Sigmoid colon (tissue), 7 donors: ENCODE measurements around the gene DNAH9. TPM values are rescaled to one million over a fixed set of nuclear protein-coding genes. Genes with fewer than 3 reads are reported as not detected.

ENCODE experiments used
- DNase-seq: peaks from one replicate; pipeline ENCODE4 v3.0.0-alpha.2; 2019
- H3K27ac ChIP-seq, 4 donors: fragments of 200-600 bp; sonication (generic); one replicate each; pipeline ENCODE4 v1.5.1; 2016 to 2019; ENCODE audit warnings: mild to moderate bottlenecking in 1 of 4
- H3K27me3 ChIP-seq, 3 donors: fragments of 200-600 bp; sonication (generic); one replicate each; pipeline ENCODE4 v1.5.1; 2019; ENCODE audit warnings: mild to moderate bottlenecking in 1 of 3
- H3K36me3 ChIP-seq, 4 donors: fragments of 200-600 bp; sonication (generic); one replicate each; pipeline ENCODE4 v1.5.1; 2016 to 2019
- H3K4me1 ChIP-seq, 4 donors: fragments of 200-600 bp; sonication (generic); one replicate each; pipeline ENCODE4 v1.5.1; 2017 to 2019
- H3K4me3 ChIP-seq, 4 donors: fragments of 200-600 bp; sonication (generic); one replicate each; pipeline ENCODE4 v1.5.1; 2017 to 2019; ENCODE audit warnings: mild to moderate bottlenecking in 2 of 4, moderate library complexity in 1 of 4
- H3K9me3 ChIP-seq, 4 donors: fragments of 200-600 bp in 3 of 4; sonication (generic) in 3 of 4; one replicate each; pipeline versions ENCODE4 v1.5.1 to v1.6.1; 2013 to 2019
- EP300 ChIP-seq, 4 donors: sonication (generic); formaldehyde crosslinking; IDR thresholded peaks; one replicate each; pipeline ENCODE4 v1.6.1; 2017; ENCODE audit warnings: antibody characterized with exemption in 4 of 4
- POLR2A ChIP-seq, 2 donors: fragments of 450-650 bp; IDR thresholded peaks; one replicate each; pipeline ENCODE4 v1.6.1; 2016; ENCODE audit warnings: antibody characterized with exemption in 2 of 2, mild to moderate bottlenecking in 2 of 2, moderate library complexity in 2 of 2
- POLR2AphosphoS5 ChIP-seq, 4 donors: sonication (generic); formaldehyde crosslinking; IDR thresholded peaks; one replicate each; pipeline ENCODE4 v1.6.1; 2017; ENCODE audit warnings: antibody characterized with exemption in 4 of 4
- WGBS, 2 donors: extraction: QIAGEN DNeasy Blood & Tissue Kit; methylation state at CpG; one replicate each; pipeline ENCODE4 v1.1.7; 2013; 5-methylcytosine and 5-hydroxymethylcytosine counted together
- intact Hi-C: fragments of 100-400 bp; cut with DNase I; formaldehyde crosslinking; loops from one replicate; pipeline ENCODE4 v1.15.1; 2023
- polyA plus RNA-seq, 3 donors: library from polyadenylated mRNA; stranded (reverse); fragments of 200-250 nt; gene quantifications; one replicate each; pipeline ENCODE4 v1.2.3, GENCODE V29; 2013
- total RNA-seq, 4 donors: library from RNA; depleted of rRNA; stranded (reverse); fragments of >200 nt; gene quantifications; one replicate each; pipeline ENCODE4 v1.1.0, GENCODE V29; 2016
- TF ChIP-seq, protein P1 (sequence below), 4 experiments: fragments of 450-650 bp in 3 of 4; fragments of 200-600 bp in 1 of 4; IDR thresholded peaks; one replicate each; pipeline ENCODE4 v1.5.1; 2016 to 2019; ENCODE audit warnings: antibody characterized with exemption in 4 of 4, mild to moderate bottlenecking in 3 of 4, moderate library complexity in 2 of 4
- donor health status: healthy with polysubstance abuse.
- donor health status: Bipolar disorder and iron deficiency.
- donor health status: healthy.

DNAH9 gene
- total and polyA plus RNA-seq, 7 donors = under 0.01 to 3.0 (median 0.27) TPM; not detected in 2

DNA sequence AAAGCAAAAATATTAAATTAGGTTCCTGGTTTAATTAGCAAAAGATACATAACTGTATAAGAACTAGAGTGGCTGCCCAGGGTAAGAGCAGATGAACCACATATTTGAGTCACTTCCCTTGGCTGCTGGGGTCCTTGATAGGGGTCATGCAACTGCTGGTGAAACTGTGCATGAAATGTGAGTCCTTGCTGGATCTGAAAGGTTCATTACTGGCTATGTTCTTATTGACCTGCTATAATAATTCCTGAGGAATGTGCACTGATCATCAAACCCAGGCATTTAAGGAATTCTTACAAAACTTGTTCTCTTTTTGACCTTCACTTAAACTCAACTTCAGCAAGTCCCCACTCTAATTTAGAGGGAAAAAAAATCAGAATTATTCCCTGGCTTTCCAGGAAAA, 215.6 kb downstream of the DNAH9 start:
- Histone ChIP-seq H3K27ac (no peak overlapping the region), H3K9me3 (no peaks in the 10 kb centered on the region), H3K27me3 (no peaks in the 10 kb centered on the region), H3K36me3 (no peaks in the 10 kb centered on the region), H3K4me3 (no peak overlapping the region), H3K4me1 (no peaks in the 10 kb centered on the region)
- intact Hi-C loops = no loop called here
- TF ChIP-seq POLR2AphosphoS5 (IDR thresholded peaks at IDR 0.05) (no peak), EP300 (IDR thresholded peaks at IDR 0.05) (no peak)
- TF ChIP-seq, protein P1, sequence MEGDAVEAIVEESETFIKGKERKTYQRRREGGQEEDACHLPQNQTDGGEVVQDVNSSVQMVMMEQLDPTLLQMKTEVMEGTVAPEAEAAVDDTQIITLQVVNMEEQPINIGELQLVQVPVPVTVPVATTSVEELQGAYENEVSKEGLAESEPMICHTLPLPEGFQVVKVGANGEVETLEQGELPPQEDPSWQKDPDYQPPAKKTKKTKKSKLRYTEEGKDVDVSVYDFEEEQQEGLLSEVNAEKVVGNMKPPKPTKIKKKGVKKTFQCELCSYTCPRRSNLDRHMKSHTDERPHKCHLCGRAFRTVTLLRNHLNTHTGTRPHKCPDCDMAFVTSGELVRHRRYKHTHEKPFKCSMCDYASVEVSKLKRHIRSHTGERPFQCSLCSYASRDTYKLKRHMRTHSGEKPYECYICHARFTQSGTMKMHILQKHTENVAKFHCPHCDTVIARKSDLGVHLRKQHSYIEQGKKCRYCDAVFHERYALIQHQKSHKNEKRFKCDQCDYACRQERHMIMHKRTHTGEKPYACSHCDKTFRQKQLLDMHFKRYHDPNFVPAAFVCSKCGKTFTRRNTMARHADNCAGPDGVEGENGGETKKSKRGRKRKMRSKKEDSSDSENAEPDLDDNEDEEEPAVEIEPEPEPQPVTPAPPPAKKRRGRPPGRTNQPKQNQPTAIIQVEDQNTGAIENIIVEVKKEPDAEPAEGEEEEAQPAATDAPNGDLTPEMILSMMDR (IDR thresholded peaks at IDR 0.05) = no peak
- no peak for DNase-seq

DNA sequence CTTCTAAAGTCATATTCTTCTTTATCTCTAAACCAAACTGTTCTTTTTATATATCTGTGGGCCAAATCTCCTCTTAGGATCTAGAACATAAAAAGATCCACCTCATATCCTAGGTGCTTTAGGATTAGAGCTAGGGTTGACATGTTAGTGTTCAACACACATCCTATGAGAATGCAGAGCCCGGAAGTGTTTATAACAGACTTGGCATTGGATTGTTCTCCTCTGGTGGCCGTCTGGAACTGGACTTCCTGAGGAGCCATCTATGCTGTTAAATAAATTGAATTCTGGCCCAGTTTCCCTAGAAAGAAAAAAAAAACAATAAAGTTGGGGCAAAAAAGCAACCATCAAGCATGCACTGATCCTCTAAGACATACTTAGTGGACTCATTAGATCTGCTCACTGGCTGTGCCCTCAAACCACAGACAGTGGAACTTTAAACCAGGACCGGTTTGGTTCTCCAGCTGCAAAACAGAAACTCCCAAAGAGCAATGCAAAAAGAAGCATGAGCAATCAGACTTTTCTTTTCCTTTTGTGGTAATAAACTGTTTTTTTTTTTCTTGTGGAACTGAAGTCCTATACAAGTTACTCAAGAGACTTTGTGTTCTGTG, 216.5 kb downstream of the DNAH9 start:
- H3K4me1 ChIP-seq = no peaks in the 10 kb centered on the region
- no peak for DNase-seq
- no peaks in the 10 kb centered on the region for H3K27me3 ChIP-seq
- no peaks in the 10 kb centered on the region for H3K9me3 ChIP-seq
- H3K27ac ChIP-seq = no peak overlapping the region
- intact Hi-C loops = no loop called here
- TF ChIP-seq, protein P1 (IDR thresholded peaks at IDR 0.05) = no peak
- TF ChIP-seq EP300 (IDR thresholded peaks at IDR 0.05) = no peak
- TF ChIP-seq POLR2A (IDR thresholded peaks at IDR 0.05) = no peak
- no peak for TF ChIP-seq POLR2AphosphoS5 (IDR thresholded peaks at IDR 0.05)
- H3K4me3 ChIP-seq = no peak overlapping the region
- 61 to 65% methylated on average over 3 of the region's 3 CpGs for WGBS, 2 donors
- H3K36me3 ChIP-seq = no peaks in the 10 kb centered on the region

DNA sequence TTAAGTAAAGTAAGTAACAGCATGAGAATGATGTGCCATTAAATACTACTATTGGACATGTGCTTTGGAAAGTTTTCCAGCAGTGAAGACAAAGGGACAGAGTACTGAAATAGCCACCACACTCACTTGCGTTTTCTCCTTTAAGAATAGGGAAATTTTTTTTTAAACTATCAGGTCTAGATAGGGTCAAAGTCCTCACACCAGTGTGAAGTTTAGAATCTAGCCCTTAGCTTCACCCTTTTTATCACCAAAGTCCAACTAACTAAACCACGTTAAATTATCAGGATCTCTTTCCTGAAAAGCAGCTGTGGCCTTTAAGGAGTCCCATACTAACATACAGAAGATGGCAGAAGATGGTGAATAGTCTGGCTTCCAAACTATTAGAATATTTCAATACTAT, 218.1 kb downstream of the DNAH9 start:
- Histone ChIP-seq H3K27me3 (no peaks in the 10 kb centered on the region), H3K4me3 (no peak overlapping the region), H3K4me1 (no peaks in the 10 kb centered on the region), H3K36me3 (no peaks in the 10 kb centered on the region), H3K27ac (no peak overlapping the region), H3K9me3 (no peaks in the 10 kb centered on the region)
- 15 to 55% methylated on average over 2 of the region's 2 CpGs for WGBS, 2 donors
- no peak for DNase-seq
- intact Hi-C loops = no loop called here
- TF ChIP-seq, protein P1 (IDR thresholded peaks at IDR 0.05) = no peak
- TF ChIP-seq POLR2A (IDR thresholded peaks at IDR 0.05) = no peak
- no peak for TF ChIP-seq POLR2AphosphoS5 (IDR thresholded peaks at IDR 0.05)
- TF ChIP-seq EP300 (IDR thresholded peaks at IDR 0.05) = no peak

DNA sequence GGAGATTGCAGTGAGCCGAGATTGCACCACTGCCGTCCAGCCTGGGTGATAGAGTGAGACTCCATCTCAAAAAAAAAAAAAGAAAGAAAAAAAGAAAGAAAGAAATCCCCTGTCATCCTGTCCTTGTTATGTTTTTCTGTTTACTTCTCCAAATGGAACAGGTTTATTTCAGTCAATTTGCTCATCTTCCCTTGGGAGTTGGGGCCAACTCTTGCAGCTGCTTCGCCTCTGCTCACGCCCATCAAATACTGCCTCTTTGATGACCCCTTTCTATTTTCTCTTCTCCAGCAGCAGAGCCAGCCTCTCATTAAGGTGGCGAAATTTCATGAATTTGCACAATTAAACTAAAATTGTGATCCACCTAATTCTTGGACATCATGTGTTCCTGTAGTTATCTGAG, 225.6 kb downstream of the DNAH9 start:
- H3K9me3 ChIP-seq = no peaks in the 10 kb centered on the region
- H3K36me3 ChIP-seq = no peaks in the 10 kb centered on the region
- intact Hi-C loops = no loop called here
- DNase-seq = no peak
- 90 to 92% methylated on average over 5 of the region's 5 CpGs for WGBS, 2 donors
- no peak overlapping the region for H3K4me3 ChIP-seq
- H3K4me1 ChIP-seq = no peaks in the 10 kb centered on the region
- H3K27ac ChIP-seq = no peak overlapping the region
- TF ChIP-seq EP300 (IDR thresholded peaks at IDR 0.05) = no peak
- TF ChIP-seq, protein P1 (IDR thresholded peaks at IDR 0.05) = no peak
- TF ChIP-seq POLR2AphosphoS5 (IDR thresholded peaks at IDR 0.05) = no peak
- TF ChIP-seq POLR2A (IDR thresholded peaks at IDR 0.05) = no peak
- H3K27me3 ChIP-seq = no peaks in the 10 kb centered on the region

DNA sequence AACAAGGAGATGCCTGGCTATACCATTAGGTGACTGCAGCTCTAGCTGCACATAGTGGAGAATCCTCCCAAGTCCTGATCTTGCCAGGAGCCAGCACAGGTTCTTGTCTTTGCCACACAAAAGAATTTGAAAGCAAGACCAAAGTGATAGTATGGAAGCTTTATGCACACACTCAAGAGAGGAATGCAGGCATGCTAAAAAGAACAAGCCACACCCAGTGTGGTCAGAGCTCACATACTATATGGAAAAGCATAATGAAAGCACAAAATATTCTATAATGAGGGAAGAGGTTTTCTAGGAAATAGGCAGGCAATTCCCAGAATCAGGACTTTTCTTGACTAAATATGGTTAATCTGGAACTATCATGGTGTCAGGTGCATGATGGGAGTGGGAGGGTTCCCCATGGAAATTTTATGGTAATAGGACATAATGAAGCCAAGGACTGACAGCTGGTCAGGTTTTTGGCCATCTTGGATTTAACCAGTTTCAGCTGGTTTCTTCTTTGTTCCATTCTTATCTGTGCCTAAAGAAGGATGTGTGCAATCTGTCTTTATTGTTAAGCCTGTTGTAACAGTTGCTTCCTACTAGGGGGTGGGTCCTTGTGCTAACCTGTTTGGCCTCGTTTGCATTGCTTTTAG, 227.4 kb downstream of the DNAH9 start:
- Histone ChIP-seq H3K4me3 (no peak overlapping the region), H3K36me3 (no peaks in the 10 kb centered on the region), H3K4me1 (no peaks in the 10 kb centered on the region), H3K9me3 (no peaks in the 10 kb centered on the region), H3K27ac (no peak overlapping the region), H3K27me3 (no peaks in the 10 kb centered on the region)
- DNase-seq = no peak
- 7 to 43% methylated on average over 1 of the region's 1 CpG for WGBS, 2 donors
- no peak for TF ChIP-seq POLR2AphosphoS5 (IDR thresholded peaks at IDR 0.05)
- TF ChIP-seq, protein P1 (IDR thresholded peaks at IDR 0.05) = no peak
- no peak for TF ChIP-seq POLR2A (IDR thresholded peaks at IDR 0.05)
- TF ChIP-seq EP300 (IDR thresholded peaks at IDR 0.05) = no peak
- intact Hi-C loops = no loop called here
